Hematopoietic multipotent progenitor cell treated with erythropoietin and hydrocortisone succinate and interleukin-3 and kit ligand, for 6 days (in vitro differentiated cells): ENCODE results near the gene SMPX.

Experiments
- DNase-seq: peaks from one replicate; pipeline ENCODE4 v3.0.0-alpha.2; 2015

SMPX gene

DNA sequence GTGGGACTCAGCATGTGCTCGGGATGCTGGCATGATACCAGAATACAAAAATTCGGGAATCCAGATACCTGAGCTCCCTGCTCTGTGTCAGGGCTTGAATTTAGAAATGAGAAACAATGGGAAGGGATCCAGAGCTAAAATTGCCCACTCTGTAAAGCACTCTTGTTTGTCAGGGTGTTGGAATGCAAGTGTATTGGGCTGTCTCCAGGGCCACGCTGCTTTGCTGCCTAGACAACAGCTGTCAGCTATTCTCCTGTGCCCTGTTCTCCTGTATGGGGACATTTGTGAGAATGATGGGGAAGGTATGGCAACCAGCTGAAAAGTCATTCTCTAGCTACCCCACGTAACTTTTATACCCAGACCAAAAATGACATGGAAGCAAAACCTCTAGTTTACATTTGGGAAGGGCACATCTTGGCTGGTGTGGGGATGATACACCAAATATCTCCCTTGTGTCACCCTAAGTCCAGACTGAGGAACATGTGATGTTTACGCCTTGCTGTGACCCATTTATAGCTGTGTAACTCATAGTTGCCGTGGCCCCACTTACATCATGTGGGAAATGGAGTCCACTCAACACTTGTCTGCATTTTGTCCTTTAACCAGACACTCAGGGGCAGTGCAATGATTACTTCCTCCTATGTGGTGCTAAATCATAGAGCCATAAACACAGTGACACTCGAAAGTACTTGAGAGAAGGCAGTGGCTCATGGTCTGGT lies 46.6 kb downstream of the SMPX start:
- DNase-seq, result no peak

DNA sequence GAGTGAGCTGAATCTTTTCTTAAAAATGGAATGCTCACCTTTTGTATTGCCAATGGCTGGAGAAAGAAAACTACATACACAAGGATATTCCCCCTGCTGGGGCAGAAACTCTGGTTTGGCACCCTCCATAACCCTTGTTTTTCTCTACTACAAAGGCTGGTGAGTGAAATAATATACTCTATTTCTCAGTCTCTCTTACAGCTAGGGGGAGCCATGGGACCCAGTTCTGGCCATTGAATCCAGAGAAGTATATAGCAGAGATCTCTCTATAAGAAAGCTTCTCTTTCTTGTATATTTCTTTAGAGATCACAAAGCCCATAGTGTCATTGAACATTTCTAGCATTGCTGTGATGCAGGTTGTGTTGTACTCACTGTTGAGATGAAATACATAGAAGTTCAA lies 49.8 kb downstream of the SMPX start:
- DNase-seq, result peak; percentile 2

DNA sequence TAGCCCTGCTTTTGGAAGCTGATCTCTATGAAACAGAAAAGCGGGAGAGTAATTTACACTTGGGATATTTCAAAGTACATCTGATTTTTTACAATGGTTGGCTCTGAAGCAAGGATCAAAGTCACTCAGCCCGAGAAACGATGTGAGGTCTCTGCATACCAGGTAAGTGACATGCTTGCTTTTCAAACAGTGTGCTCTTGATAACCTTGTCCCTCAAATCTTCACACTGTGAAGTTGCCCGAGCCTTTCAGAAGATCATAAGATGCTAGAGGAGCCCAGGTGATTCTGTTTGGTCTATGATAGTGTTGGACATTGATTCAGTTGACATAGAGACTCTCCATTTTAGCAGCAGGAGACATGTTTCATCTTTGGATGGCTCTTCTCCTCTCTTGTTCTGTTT lies 52.7 kb downstream of the SMPX start:
- no peak for DNase-seq

DNA sequence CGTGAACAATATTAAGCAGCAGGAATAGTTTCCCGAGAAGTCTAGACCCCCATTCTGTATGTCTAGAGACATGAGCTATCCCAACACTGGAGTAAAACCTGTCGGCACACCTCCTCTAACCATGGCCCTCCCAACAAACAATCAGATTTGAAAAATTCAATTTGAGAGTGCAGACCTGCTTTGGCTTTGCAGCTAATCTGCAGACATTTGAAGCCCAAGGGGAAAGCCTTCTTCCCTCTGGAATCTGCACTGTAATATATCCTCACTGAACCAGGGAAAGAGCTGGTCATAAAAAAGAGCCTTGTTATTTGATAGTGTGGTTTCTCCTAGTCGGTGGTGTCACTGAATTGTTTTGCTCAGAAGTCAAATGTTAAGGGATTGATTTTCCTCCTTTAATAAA lies 55.2 kb downstream of the SMPX start:
- DNase-seq, result no peak

DNA sequence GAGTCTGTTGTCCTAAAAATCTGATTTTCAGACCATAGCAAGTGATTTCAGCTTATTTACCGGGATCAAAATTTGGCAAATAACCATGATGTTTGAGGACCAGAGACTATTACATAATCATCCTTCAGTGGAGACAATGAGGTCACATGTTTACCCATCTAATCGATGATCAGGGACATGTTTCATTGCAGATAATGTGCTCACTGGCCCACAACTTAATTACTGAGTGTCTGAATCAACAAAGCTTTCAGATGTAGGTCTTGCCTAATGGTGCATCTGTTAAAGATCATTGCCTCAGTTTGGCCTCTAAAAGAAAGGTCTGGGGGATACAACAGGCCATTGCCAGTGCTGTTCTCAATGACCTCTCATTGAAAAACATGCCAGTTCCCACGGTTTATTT lies 56.9 kb downstream of the SMPX start:
- no peak for DNase-seq

DNA sequence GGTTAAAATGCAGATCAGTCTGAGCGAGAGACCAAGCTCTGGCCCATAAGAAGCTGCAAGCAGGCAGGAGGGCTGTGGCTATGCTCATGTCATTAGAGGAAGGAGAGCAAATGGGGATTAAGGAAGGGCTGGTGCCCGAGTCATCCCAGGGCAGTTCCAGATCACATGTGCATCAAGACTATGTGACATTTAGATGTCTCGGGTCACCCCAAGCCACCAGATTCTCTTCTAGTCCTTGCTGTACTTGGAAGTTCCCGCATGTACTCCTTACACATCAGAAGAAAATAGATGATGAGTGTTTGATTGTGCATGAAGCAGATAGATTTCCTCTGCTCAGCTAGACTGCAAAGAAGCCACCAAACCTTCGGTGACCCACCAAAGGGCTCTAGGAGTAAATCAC lies 57.6 kb downstream of the SMPX start:
- no peak for DNase-seq

DNA sequence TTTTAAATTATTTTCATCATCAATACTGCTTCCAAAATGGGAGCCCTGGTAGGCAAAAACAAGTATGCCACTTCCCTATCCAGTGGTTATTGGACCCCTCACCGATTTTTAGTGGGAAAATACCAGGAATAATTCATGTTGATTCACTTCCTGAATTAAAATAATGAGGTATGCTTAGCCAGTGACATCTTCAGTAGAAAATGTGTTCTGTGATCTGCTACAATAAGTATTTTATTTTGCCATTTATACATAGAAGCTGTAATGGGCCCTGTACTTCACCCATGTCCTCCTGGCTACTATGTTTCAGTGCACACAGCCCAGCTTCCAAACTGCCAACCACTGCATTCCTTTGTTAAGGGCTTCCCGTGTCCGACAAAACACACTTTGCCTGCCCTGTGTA lies 58.8 kb downstream of the SMPX start:
- DNase-seq, result no peak

DNA sequence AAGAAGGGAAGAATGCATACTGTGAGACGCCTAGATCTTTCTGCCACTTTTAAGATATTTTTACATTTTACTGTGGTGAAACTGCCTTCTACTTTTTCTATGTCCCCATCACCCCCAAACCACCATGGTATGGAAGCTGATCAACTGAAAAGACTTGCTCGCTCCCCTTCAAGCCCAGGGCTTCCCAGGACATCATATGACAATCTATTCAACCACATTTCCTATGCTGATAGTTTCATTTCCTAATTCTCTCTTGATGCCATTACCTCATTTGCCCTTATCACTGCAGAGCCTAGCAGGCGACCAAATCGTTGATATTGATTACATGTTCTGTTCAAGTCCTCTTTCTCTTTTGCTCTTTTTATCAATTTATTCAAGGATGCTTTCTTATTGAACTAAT lies 59.6 kb downstream of the SMPX start:
- DNase-seq, result no peak

DNA sequence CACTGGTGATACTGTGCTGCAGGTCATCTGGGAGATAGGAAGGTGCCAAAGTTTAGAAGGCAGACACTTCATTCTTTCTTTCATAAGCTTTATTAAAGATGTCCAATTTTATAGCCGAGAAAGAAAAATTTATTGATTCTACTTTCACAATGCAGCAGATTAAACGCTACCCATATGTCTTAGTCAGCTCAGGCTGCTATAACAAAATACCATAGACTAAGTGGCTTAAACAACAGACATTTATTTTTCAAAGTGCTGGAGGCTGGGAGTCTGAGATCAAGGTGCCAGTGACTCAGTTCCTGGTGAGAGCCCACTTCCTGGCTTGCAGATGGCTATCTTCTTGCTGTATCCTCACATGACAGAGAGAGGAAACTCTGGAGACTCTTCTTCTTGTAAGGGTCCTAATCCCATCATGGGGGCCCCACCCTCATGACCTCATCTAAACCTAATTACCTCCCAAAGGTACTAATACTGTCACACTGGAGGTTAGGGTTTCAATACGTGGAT lies 66.4 kb downstream of the SMPX start:
- peak; percentile 0 for DNase-seq

DNA sequence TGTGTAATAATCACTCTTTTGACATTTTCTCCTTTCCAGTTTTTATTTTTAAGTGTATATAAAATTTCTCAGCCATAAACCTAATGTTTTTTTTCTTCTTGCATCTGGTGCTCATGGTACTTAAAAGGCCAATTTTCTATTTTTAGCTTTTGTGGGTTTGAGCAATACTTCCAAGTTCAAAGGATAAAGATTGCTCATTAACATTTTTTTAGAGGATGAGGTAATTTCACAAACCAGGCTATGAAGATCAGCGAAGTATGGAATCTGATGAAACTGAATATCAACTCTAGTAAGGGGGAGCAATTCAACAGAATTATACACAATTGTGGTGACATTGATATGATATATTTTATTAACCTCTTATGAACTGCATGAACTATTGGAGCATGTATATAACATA lies 74.0 kb downstream of the SMPX start:
- DNase-seq, result no peak

DNA sequence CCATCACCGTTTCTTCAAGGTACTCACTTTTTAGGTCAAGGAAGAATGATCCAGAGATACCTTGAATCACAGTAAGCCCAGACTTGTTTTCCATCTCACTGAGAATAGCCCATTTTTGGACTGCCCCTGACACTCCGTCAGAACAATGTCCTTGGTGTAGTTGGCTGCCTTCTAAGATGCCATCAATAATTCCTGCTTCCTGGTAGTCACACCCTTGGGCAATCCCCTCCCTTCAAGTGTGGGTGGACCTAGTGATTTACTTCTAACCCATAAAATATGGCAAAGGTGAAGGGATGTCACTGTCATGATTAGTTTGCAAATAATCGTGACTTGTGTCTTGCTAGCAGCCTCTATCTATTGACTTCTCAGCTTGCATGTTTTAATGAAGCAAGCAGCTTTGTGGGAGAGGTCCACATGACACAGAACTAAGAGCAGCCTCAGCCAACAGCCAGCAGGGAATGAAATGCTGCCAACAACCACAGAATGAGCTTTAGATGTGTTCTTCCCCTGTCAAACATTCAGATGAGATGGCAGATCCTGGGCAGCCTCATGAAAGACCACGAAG lies 79.8 kb downstream of the SMPX start:
- DNase-seq, result no peak

DNA sequence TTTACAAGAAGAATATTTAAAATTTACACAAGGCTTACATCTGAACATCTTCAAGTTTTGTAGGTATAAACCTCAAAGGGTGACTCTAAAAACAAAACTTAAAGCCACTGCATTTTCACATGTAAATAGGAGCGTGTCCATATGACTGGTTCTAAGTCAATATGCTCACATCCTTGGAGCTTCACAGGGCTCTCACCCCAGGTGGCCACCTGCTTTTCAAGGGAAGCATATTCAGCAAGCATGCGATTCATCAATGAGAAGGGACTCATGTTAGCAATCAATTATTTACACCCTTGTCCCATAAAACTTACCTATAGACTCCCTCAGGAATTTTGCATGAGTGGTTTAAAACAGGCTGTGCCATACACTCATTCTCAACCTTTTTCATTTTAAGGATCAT lies 82.0 kb downstream of the SMPX start:
- no peak for DNase-seq

DNA sequence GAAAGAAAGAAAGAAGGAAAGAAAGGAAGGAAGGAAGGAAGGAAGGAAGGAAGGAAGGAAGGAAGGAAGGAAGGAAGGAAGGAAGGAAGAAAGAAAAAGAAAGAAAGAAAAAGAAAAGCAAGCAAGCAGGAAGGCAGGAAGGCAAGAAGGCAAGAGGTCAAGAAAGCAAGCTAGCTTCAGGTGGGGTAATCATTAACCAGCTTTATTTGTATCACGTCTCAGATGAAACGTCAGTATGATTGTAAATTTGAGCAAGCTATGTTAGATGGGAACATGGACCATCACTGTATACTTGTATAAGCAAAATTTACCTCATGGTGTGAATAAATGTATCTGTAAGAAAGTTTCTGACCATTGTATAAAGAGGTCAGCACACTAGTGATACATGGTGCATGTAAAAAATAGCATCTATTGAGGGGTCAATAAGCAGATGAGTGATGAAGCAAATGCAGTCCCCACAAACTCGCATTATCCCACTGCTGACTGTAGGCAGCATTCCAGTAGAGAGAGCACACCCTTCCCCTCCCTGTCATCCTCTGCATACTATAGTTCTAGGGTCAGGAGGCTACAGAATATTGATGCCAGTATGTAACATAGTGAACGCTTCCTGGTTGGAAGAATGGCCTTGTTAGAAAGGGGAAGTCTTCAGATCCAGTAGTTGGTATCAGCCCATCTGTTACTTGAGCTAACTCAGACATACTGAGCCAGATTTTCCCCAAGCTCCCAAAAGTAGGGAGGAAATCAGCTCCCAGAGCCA lies 83.3 kb downstream of the SMPX start:
- DNase-seq, result no peak

DNA sequence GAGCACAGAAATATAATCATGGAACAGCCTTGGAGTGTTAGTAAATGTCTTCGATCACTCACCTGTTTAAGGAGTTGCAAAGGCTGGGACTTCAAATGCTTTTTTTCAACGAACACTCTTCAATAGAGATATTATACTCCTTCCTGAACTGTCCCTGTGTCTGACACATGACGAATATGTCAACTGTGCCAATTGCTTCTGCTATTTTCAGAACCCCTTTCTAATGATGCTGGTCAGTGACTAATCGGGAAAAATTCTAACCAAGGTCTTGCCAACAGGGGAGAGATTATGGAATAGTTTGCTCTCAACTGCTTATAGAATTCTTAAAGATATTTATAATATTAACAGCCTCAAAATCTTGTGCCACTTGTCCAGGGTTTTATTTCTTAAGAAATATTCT lies 91.2 kb downstream of the SMPX start:
- DNase-seq, result no peak

DNA sequence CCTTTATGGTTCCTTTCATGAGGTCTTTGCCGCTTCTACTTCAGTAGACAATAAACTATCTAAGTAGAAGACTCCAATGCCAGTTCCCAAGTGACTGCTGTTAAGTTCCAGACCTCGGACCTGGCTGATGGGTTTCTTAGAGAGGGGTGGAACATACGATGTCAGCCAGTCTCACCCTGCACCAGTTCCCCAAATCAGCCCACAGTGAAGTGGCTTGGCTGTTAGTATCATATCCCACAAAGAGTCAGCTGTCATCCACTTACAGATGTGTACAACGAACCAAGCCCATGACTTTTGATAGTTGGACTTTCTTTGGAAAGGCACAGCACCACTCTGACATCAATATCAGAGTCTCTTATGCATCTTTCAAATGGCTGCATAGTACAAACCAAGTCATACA lies 91.7 kb downstream of the SMPX start:
- no peak for DNase-seq

DNA sequence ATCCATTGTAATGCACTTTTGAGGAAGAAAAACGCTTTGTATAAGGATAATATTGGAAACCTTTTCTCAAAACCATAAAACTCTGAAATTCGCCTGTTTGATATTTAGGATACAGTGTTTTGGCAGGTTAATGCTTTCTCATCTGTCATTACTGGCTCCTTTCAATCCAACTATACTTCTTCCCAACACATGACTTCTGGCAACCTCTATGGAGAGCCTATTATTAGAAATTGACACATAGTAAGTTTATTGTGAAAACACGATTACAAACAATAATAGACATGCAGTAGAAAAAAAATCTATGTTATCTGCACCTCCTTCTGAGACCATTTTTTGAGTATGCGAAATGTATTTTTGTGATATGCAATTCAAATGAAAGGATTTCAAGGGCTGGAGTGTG lies 95.2 kb downstream of the SMPX start:
- DNase-seq, result no peak

DNA sequence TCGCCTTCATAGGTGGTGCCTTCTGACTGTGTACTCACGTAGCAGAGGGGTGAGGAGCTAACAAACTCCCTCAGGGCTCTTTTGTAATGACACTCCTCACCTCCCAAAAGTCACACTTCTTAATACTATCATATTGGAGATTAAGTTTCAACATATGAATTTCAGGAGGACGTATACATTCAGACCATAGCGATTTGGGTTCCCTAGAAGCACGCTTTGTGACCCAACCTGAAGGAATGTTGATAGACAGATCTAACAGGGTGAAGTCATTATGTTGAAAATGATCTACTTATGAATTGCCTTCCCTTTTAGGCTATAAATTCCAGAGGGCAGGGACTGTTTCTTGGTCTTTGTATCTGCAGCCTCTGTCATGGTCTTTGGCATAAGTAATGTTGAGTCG lies 96.6 kb downstream of the SMPX start:
- DNase-seq, result no peak

DNA sequence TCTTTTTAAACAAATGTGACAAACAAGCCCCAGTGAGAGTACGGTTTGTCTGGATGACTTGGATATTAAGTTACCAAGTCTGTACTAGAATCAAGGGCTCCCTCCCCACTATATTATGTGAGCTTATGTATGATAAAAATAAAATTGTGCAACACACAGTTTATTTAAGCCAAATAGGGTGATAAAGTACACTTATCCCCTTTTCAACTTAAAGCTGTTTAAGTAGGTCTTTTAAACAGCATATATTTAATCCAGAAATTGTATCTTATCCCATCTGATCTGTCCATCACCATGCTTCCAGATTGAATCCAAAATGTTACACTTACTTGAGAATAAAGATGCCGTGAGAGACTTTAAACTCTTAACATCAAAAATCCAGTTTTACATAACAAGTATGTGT lies 97.8 kb downstream of the SMPX start:
- DNase-seq, result no peak

DNA sequence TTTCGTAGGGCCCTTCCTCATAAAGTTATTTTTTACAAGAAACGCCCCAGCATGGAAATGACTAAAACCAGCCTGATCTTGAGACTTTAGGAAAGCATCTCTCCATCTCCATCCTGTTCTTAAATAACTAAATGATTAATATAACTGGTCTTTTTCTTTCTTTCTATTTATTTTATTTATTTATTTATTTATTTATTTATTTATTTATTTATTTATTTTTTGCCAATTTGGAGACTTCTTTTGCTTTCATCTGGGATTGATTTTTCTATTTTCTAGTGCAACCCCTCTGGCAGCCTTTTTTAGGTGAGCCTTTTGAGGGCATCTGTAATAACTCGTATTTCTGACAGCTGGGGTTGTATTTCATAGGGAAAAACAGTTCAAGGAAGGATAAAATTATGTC lies 98.6 kb downstream of the SMPX start:
- DNase-seq, result no peak

DNA sequence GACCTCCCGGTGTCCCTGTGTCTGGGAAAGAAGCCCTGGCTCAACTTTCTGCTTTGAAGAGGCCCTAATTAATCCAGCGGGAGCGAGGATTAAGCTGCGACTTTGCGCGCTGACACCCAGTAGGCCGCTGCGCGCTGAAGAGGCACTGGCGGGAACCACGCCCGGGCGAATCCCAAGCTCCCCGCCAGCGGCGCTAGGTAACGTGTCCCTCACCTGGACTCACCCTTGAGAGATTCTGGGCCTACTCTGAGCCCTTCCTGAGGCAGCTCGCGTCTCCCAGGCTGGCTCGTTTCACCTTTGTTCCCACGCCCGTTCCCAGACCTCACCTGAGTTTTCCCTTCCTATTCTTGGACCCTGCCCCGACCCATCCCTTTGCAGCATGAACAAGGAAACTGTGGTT lies 99.2 kb downstream of the SMPX start:
- DNase-seq, result no peak

DNA sequence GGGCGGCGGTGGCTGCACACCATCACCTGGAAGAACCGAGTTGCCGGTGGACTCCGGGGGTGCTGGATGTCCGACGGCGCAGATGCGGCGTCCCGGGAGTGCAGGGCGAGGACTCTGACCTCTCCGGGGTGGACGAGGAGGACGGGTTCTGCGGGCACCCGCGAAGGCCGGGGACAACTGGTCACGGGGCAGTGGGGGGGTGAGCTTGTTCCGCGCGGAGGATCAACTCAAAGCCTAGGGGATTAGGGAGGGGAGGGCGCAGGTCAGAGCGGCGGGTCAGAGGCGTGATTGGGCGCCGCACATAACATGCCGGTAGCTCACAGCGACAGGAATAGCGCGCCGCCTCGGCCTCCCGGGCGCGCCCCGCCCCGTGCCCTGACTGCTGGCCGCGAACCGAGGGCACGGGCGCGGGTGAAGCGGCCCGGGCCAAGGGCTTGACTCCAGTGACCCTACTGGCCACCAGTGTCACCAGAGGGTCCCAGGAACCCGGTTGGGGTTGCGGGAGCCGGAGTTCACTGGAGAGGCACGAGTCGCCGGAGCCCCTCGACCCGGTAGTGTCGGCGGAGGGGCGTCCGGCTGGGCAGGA lies 99.7 kb downstream of the SMPX start, which contains the start of gene KLHL34:
Gene KLHL34, minus strand, starts transcription at position 179 of the 586 bp plus-strand sequence. CDS start 542 bp downstream, outside the sequence.
- no peak for DNase-seq

DNA sequence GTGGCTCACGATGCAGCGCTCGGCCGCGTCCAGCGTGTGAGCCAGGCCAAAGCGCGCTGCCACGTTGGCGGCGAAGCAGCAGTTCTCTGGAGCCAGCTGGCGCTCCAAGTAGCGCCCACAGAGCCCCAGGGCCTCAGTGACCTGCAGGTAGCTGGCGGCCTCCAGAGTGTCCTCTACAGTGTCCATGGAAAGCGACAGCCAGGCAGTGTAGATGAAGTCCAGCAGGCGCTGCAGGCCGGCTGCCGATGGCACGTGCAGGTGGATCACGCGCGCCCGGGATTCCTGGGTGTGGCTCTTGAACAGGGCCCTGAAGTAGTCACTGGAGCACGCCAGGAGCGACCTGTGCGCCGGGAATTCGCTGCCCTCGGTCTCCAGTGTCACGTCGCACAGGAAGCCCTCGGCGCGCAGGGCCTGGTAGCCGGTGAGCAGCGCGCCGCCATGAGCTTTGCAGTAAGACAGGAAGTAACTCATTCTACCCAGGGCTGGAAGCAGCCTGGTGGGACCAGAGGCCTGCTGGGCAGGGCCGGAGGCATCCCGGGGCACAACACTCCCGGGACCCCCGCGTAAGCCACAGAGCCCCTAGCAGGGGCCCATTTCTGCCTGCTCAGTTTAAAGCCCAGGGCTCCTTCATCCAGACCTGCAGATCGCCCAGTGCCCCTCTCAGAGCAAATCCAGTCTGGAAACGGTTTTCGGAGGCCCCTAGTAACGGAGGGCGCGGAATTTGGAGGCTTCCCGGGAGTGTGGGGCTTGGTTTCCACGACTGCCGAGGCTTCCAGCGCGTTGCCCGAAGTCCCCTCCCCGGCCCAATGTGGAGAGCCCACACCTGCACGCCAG lies 100.4 kb downstream of the SMPX start:
- no peak for DNase-seq
